ENCODE data around the gene PTPRT.
"Not testable (repeated sequence)": the region's sequence is repeated elsewhere in the genome, so short reads cannot be mapped to it uniquely, and the experiment has no call there.

Gene PTPRT

DNA sequence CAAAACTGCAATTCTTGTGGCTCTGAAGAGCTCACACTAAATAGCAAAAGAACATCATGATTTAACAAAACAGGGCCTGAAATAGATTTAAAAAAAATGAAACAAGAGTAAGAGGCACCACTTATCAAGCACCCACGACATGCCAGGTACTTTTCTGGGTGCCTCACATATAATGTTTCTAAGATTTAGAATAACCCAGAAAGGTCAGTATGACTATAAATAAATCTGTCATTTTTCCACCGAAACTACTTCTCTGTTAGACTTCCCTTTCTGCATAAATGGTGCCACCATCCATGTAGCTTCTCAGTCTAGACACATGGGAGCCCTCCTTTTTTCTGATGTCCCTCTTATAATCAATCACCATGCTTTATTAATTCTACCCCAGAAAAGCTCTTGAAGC, 919.2 kb downstream of the PTPRT start:
- in situ Hi-C loops (cut with HindIII; ENCODE audit: low sequenced_read_pairs) = no loop called here

DNA sequence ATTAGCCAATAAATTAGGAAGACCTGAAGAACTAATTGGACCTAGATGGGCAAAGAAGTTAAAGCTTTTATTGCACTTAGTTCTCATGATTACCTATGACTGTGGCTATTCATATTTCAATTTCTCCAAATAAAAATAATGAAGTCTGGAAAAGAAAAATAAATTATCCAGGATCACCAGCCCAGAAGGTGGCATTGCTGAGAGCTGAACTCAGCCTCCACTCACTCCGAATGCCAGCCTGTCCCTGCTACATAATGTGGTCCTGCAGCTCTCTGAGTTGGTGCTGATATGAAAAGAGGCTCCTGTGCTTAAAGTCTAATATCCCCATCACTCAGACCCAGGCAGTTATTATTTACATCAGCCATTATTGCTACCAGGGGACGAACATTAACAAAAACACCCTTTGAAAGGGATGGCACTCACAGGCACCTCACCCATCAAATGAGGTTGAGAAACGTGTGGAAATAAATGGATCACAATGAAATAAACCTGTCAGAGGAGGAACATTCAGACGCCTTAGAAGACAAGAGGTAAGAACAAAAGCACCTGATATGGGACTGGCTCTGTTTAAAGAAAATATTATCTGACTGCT, 921.8 kb downstream of the PTPRT start:
- in situ Hi-C loops (cut with HindIII; ENCODE audit: low sequenced_read_pairs) = no loop called here

DNA sequence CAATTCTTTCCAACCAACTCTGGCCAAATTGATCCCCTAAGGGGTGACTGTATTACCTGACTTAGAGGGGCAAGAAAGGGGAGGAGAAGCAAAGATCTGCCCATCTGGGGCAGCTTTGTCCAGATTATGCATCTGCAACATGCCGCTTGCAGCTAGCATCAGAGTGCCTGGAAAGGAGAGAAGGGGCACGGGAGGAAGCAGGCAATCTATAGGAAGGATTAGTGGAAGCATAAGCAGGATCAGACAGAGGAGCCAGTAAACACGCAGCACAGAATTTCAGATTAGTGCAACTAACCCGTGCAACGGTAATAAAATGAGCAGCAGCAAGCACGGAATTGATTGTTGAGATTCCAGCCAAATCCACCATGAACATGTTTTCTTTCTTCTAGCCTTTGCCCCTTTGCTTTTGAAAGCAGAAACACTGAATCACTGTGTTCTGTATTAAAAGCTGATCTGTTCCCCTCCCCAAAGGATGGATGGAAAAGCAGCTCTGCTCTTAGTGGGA, 927.9 kb downstream of the PTPRT start:
- in situ Hi-C loops (cut with HindIII; ENCODE audit: low sequenced_read_pairs) = no loop called here

DNA sequence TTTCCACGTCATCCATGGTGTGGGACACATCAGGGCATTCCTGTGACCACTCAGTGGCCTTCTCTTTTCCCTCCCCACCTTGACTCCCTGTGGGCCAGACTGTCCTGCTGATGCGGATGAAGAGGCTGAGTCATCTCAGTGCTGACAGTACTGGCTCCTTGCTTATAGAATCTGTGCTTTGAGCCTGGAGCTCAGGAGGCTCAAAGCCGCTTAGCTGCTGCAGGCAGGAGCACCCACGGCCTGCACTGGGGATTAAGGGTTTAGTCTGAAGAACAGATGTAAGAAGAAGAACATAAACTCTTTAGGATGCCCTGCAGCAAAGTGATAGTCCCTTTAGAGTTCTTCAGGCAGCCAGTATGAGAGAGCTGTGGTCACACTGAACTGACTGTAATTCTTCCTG, 929.5 kb downstream of the PTPRT start:
- in situ Hi-C loops (cut with HindIII; ENCODE audit: low sequenced_read_pairs) = no loop called here

DNA sequence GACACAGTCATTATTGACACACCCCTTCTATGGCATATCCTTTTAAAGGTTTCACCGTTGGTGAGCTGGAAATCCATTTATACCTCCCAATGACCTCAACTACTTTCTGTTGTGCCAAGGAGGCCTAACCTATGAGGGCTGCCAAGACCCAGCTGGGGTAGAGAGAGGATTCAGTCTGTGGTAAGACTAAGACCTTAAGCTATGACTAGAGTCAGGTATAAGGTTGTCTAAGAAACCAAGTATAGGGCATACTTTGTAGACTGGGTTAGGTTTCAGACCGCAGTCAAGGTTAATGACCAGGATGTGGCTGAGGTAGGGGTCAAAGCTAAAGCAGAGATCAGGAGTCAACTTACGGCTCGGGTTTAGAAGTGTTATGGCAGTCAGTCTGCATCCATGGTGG, 930.3 kb downstream of the PTPRT start:
- in situ Hi-C loops (cut with HindIII; ENCODE audit: low sequenced_read_pairs) = no loop called here

DNA sequence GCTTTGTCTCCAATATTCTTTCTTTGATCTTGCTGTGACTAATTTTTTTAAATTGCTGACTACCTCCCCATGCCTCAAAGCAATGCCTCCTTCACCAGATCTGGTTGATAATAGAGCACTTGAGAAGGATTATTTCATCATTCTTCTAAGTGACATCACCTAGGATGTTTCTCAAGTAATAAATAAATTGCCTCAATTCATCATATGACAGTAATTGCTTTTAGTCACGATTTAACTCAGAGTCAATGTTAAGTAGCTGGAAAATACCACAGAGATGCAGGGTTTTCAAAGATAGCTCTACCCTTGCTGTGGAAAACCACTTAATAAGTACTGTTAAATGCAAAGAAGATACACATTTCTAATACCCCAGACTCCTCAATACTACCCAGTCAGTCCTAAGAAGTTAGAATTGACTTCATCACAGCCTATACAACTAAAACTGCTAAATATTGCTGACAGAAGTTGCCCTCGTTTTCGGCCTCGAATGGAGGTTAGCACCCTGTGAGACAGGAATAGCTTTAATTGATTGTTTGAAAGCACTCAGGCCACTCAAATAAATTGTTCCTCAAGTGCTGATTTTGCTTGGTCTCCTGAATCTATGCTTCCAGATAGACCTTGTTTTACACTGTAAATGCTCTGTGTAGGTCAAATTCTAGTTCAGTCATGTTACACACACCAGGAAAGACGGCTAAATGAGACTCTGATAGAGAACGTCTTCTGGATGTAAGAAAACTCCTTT, 931.0 kb downstream of the PTPRT start:
- in situ Hi-C loops (cut with HindIII; ENCODE audit: low sequenced_read_pairs) = no loop called here

DNA sequence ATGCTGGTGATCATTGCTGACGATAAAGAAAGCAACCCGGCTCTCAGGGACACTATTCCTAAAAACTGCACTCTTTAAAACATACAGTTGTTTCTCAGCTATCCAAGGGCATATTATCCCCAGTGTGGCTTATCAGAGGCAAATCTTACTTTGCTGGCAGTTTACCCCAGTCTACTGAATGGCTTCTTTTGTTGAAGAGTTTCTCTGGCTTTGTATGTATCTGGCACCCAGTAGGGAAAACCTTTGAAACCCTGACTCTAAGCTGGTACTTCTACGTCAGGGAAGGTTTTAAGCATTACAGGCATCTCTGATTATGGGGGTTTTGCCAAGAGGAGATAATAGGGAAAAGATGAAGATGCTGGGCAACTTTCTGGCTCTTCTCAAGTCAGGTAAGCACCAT, 933.9 kb downstream of the PTPRT start:
- in situ Hi-C loops (cut with HindIII; ENCODE audit: low sequenced_read_pairs) = no loop called here

DNA sequence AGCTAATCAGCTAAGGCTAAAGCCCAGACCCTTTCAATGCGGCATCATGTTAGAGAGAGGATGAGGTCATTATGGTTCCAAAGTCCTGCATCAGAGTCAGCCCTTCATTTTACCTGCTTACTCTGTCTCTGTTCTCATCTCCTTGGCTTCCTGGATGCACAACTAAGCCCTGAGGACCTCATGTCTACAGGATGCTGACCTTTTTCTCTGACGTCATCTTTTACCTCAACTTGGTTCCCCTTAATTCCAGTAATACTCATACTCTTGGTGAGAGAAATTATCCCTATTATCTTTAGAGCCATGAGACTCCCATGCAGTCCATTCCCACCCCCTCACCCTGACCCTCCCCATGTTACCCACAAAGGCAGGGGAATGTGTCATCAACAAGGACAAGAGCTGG, 935.0 kb downstream of the PTPRT start:
- in situ Hi-C loops (cut with HindIII; ENCODE audit: low sequenced_read_pairs) = no loop called here

DNA sequence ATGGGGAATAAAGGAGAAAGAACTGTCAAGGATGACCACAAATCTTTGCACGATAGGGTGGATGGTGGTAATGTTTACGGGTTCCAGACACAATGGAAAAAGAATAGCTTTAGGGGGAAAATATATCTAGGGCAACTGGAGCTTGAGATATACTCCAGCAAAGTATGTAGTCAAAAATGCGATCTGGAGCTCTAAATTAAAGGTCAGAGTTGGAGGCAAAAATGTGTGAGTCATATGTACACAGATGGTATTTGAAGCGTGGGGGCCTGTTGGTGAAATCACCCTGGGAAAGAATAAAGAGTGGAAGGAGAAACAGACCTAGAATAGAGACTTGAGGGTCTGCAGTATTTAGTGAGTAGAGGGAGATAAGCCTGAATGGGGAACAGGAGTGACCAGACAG, 937.6 kb downstream of the PTPRT start:
- in situ Hi-C loops (cut with HindIII; ENCODE audit: low sequenced_read_pairs) = no loop called here

DNA sequence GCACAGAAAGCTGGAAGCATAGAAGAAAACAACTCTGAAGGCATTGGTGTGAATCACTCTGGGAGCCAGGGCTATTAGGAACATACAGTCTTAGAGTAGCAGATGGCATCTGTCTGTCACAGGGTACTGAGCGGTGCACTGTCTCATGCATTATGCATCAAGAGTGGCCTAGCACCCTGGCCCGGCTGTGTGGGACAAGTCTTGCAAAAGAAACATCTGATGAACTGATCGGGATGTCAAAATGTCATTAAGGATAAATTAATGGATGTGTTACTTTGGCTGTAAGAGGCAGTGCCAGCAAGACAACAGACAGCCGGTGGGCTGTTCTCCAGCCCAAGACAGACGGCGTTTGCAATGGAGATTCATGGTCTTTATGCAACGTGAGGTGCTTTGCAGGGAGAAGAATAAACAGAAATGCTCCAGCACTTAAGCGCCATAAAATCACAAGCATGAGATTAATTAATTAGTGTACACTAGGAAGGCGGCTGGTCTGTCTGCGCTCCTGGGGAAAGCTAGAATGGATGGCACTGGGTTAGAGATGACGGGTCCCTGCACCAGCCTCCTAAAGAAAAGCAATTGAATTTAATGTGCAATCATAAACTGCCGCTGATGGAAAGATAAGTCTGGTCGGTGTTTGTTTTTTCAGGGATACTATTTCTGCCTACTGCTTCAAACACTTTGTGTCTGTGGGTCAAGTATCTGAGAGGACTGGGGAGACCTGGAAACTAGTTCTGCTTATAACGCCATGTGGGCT, 970.9 kb downstream of the PTPRT start:
- in situ Hi-C loops (cut with HindIII; ENCODE audit: low sequenced_read_pairs) = no loop called here

DNA sequence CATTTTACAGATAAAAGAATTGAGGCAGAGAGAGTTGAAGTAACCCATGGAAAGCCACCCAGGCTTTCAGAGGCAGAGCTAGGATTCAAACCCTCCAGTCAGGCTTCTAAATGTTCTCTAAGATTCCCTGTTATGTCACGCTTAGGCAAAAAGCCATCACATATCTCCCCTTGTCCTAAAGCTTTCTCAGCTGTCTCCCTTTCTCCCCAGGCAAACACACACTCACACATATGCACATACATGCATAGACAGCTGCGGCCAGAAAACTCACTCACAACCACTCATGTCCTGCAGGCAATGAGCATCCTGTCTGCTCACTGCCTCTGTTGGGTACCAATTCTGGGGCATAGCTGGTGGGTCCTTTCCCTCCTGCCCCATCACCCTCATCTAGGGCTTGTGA, 975.6 kb downstream of the PTPRT start:
- in situ Hi-C loops (cut with HindIII; ENCODE audit: low sequenced_read_pairs) = no loop called here

DNA sequence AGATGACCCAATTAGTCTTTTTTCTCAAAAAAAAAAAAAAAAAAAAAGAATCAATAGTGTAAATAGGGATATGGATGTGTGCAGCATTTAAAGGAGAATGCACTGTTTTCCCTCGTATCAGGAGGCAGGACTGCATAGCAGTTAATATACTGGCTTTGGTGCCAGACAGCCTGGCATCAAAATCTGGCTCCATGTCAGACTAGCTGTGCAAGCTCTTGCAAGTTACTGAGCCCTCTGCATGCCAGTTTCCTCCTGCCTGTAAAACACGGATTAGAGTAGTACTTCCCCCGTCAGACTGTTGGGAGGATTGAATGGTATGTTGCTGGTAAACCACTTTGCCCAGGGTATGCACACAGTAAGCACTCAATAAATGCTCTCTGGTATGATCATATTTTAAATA, 977.3 kb downstream of the PTPRT start:
- in situ Hi-C loops (cut with HindIII; ENCODE audit: low sequenced_read_pairs) = no loop called here

DNA sequence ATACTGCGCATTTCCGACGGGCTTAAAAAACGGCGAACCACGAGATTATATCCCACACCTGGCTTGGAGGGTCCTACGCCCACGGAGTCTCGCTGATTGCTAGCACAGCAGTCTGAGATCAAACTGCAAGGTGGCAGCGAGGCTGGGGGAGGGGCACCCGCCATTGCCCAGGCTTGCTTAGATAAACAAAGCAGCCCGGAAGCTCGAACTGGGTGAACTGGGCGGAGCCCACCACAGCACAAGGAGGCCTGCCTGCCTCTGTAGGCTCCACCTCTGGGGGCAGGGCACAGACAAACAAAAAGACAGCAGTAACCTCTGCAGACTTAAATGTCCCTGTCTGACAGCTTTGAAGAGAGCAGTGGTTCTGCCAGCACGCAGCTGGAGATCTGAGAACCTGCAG, 983.1 kb downstream of the PTPRT start:
- in situ Hi-C loops (cut with HindIII; ENCODE audit: low sequenced_read_pairs) = not testable (repeated sequence)

DNA sequence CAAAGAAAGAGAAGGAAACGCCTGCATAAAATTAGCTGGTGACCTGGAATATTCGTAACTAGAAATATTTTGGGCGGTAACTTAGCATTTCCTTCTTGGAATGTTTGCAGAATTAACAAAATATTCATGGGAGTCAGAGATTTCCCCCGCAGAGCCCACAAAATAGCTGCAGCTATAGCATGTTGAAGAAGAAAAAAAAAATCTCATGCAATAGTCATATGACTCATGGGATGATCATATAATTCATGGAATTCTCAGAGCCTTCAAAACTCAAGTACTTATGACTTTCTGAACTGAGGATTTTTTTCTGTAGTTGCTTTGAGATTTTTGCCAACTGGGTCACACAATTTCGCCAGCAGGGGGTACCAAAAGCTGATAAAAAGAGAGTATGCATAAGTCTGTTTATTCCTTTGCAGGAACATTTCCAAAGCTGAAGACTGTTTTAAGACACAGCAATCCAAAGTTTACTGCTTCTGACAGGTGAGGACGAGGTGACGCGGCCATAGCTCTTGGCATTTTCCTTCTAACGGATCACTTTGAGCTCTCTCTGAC, 985.5 kb downstream of the PTPRT start:
- in situ Hi-C loops (cut with HindIII; ENCODE audit: low sequenced_read_pairs) = no loop called here

DNA sequence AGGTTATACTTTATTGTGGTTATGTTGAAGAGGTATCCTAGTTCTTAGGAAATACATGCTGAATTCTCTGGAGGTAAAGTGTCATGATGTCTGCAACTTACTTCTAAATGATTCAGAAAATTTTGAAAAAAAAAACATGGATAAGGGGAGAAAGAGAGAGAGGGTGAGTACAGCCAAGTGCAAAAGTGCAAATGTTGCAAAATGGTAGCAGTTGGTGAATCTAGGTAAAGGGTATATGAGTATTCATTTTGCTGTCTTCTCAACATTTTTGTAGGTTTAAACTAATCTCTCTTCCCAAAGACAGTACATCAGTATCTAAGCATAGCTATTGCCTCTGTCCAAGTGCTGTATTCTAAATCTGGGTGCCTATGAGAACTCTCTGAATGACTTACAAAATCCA, 992.1 kb downstream of the PTPRT start:
- in situ Hi-C loops (cut with HindIII; ENCODE audit: low sequenced_read_pairs) = no loop called here

DNA sequence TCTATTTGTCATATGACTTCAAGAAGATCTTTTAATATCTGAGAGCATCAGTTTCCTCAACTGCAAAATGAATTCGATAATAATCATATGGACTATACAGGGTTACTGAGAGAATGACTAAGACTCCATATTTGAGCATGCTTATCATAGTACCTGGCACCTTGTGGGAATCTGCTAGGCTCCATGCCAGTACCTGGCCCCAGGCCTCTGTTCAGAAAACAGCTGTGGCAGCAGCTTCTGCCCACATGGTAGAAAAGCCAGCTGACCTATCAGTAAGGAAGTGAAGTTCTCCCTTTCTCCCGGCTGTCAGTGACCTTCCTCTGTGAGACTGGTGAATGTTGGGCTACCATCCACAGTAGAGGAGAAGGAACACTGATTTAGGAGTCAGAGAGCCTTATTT, 996.6 kb downstream of the PTPRT start:
- in situ Hi-C loops (cut with HindIII; ENCODE audit: low sequenced_read_pairs) = no loop called here

DNA sequence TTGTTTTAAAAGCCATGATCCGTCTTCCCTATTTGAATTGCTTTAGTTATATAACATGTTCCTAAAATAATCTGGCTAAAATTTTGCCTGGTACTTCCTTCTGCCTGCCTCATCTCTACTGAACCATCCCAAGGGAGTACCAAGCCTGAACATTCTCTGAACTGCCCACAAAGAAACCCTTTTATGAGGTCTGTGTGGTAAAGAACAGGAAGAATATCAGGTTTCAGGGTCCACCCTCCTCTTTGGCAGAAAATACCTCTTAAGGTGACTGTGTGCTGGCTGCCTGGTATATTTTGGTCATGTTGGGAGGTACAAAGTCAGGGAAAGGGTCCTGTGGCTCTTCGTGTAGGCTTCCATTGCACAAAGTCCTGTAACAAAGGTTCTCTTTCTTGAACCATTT, 997.4 kb downstream of the PTPRT start:
- in situ Hi-C loops (cut with HindIII; ENCODE audit: low sequenced_read_pairs) = no loop called here

DNA sequence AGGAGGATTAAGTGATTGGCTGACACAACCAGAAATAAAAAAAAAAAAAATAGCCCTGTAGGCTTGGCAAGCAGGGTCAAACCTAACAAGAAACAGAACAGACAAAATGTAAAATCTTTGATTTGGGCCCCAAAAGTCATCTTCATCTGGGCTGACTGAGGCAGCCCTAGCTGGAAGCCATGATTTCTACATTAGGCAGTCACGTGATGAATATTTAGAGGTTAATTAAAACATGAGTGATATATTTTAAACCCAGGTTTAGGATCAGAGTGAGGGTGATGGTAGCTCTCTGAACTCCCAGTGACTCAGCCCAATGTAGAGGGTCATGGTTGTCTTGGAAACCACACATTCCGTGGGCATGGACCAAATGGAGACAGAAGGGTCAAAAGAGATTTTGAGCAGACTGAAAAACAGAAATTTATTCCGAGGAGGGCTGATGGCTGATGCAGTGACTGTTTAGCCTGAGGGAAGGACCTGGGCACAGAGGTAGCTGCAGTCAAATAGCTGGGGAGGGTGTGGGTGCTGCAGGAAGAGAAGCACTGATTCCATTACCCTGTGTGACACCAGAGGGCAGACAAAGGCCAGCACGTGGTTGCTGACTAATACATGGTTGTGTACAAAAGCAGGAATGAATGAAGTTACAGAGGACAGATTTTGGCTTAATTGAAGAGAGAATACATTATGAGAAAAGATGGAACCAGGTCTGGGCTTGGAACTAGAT, 998.4 kb downstream of the PTPRT start:
- in situ Hi-C loops (cut with HindIII; ENCODE audit: low sequenced_read_pairs) = no loop called here

DNA sequence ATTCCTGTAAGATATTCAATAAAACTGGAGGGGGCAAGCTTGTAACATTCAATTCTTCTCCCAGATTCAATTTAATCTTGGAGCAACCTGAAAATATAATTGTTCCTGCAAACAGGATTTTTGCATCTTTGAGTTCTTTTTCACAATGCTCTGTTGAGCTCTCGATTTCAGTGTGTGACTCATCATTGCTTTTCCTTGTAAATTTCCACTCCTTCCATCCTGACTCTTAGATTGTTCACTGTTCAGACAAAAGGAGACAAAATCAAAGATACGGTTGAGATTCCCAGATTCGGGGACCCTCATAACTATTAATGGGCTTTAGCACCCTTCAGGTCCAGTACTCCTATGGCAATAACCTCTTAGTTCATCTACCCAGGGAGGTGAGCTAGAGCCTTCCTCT, 999.6 kb downstream of the PTPRT start:
- in situ Hi-C loops (cut with HindIII; ENCODE audit: low sequenced_read_pairs) = no loop called here

DNA sequence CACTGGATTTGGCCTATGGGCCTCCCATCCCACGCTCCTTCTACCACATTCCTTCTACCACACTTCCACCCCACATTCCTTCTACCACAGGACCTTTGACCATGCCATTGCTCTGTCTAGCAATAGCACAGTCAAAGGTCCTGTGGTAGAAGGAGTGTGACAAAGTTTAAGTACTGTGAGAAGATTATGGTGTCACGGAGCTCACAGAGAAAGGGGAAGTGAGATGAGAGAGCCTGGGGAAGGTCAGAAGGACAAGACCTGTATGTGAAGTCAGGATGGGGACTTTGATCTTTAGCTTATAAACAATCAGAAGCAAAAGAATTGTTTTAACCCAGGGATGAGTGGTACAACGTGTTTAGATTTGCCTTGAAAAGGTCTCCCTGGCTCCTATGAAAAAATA, 1003.4 kb downstream of the PTPRT start:
- in situ Hi-C loops (cut with HindIII; ENCODE audit: low sequenced_read_pairs) = no loop called here

DNA sequence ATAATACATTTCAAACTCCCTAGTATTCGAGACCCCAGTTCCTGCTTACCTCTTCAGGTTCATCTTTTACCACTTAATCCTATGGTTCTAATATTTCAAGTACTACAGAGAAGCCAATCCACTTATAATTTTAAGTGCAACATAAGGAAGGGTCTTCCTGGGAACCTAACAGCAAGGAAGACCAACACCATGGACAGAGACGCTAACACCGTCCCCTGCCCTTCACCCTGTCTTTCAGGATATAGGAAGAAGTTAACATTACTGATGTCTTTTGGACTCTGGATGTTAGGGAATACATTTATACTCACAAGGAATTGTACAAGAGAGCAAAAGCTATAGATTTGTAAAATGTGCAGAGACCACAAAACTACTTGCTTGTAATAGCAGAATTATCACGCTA, 1006.6 kb downstream of the PTPRT start:
- in situ Hi-C loops (cut with HindIII; ENCODE audit: low sequenced_read_pairs) = no loop called here

Data from endothelial cell of hepatic sinusoid (primary cell).